HG03571 (cell line): ENCODE results near the gene FABP7.
"Not testable (repeated sequence)": the region's sequence is repeated elsewhere in the genome, so short reads cannot be mapped to it uniquely, and the experiment has no call there.

ENCODE experiments used
- ATAC-seq: cut with Tn5 transposase; IDR thresholded peaks from one replicate; pipeline ENCODE4 v1.9.1; 2021; ENCODE audit not compliant: unreplicated experiment

Gene FABP7

GRCh38 chr6:122779667-122780066 is at the start of gene FABP7:
Gene FABP7 (plus strand): TSS chr6:122779716. CDS start chr6:122779795, 79 bp downstream.
- ATAC-seq: no peak

DNA sequence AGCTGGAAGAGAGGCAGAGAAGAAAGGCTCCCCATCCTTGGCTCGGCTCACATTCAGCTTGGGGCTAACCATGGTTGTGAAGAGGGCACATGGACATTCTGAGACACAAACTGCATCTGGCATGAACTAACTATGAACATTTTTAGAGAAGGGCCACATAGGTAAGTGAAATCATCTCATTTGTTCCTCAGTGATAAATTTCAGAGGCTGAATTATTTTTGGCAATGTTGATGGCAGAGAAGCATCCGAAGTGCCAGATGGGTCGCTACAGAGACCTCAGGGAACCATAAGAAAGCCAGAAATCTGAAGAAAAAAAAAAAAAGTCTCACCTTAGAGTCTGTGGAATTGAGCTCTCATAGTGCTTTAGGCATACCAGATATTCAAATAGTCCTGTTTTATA is 49.2 kb upstream of the FABP7 start:
- ATAC-seq: no peak

- no peak for ATAC-seq
These were observed 48.6 kb upstream of the FABP7 start for GRCh38 chr6:122730775-122731386.

- ATAC-seq: no peak
These were observed 46.3 kb upstream of the FABP7 start for GRCh38 chr6:122733259-122733658.

GRCh38 chr6:122734529-122735395 is 44.8 kb upstream of the FABP7 start:
- no peak for ATAC-seq

DNA sequence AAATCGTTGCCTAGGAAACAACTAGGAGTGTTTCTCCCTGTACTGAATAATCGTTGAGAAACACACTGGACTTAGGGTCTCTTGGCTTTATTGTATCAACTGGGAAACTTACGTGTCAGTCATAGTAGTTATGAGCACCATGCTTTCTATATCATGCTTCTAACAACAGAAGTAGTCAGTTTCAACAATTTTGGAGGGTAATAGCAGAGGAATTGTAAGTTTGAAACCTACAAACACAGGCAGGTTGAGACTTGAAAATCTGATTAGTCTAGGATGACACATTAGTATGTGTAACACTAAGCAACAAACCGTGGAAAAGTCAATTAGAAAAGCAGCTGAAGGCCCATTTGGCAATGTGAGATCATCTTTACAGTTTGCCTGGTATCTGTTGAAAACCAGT is 43.9 kb upstream of the FABP7 start:
- no peak for ATAC-seq

DNA sequence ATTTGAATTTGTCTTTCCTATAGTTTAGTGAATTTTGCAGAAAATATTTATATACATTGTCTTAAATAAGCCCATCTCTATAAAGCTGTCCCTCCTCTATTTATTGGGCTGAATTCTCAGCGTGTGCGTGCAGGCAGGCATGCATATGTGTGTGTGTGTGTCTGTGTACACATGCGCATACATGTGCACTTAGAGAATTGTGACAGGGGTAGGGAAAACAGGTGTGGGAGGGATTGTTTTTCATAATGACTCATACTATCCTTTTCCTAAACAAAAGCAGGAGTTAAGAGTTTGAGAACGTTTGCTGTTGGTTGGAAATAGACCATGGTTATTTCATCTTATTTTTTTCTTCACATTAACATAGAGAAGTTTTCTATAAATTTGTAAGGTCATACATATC is 43.4 kb upstream of the FABP7 start:
- ATAC-seq: no peak

- ATAC-seq: no peak
These were observed 42.9 kb upstream of the FABP7 start for GRCh38 chr6:122736616-122737015.

DNA sequence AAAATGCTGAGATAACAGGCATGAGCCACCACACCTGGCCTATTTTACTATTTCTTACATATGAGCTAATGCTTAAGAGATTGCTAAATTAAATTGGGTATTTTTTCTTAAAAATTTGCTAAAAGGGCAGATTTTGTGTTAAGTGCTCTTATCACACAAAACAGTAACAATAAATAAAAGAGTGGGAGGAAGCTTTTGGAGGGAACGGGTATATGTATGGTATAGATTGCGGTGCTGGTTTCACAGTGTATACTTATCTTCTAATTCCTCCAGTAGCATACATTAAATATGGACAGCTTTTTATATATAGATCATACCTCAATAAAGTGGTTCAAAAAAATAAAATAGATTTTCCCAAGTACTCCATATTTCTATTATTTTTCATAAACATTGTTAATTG is 39.4 kb upstream of the FABP7 start:
- ATAC-seq: no peak

DNA sequence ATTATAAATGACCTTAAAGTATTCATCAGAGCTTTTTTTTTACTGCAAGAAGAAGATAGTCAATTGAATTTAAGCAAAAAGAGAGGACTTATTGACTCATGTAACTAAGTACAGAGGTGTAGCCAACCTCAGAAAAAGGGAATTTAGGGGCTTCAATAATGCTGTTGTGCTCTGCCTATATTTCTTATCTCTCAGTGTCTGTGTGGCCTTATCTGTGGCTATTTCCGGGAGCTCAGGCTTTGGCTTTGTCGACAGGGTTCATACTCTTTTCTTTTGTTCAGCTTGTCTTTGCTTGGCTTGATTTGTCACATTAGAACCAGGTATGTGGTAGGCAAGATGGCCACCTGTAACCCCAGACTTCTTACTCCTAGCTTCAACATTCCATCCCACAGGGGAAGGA is 38.6 kb upstream of the FABP7 start:
- no peak for ATAC-seq

DNA sequence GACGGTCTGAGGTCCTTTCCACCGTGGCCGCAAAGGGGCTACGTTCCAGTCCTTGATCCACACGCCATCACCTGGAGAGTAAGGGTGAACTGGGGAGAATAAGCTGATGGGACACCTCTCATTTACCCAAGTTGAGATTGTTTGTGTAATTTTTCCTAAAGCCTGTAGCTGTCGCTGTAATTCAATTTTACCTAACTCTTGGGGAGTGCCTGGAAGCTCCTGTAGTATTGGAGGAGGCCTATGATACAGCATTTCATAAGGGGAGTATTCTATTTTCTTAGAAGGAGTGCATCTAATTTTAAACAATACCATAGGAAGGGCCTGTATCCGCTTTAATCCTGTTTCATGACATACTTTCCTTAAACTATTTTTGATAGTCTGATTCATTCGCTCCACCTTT is 35.3 kb upstream of the FABP7 start:
- not testable (repeated sequence) for ATAC-seq

- not testable (repeated sequence) for ATAC-seq
These were observed 34.7 kb upstream of the FABP7 start for GRCh38 chr6:122744856-122745255.

DNA sequence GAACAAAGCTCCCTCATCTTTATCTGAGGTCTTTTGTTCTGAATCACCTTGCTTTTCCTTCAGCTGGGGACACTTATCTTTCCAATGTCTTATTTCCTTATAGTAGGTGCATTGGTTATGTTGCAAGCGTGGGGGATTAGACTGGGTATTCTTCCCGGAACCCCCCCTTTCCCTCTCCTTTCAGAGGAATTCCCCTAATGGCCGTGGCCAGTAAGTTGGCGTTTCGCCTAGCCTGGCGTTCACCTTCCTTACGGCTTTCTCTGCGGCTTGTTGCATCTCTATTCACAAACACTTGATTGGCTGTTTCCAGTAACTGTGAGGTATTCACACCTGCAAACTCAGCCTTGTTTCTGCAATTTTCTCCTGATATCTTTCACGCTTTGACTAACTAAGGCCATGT is 32.8 kb upstream of the FABP7 start:
- ATAC-seq: no peak

DNA sequence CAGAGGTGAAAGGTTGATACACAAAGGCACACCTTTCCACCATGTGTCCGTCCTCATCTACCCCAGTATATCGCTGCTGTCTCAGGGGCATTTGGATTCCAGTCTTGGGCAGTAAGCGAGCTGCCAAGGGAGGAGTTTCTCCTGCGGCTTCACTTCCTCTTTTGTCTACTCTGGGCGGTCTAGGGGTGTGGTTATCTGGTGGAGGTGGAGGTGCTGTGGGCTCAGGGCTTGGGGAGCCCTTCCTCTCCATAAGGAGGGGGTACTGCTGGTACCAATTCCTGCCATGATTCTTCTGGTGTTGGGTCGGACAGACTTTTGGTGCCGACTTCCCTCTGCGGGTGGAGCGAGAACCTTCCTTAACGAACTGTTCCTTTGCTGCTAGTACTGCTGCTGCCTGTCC is 31.9 kb upstream of the FABP7 start:
- ATAC-seq: no peak

DNA sequence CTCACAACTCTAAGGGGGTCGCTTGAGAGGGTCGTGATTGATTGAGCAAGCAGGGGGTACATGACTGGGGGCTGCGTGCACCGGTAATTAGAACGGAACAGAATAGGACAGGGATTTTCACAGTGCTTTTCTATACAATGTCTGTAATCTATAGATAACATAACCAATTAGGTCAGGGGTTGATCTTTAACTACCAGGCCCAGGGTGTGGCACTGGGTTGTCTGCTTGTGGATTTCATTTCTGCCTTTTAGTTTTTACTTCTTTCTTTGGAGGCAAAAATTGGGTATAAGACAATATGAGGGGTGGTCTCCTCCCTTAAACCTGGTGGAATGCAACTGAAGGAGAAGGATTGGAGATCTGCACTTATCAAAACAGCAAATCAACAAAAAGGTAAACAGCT is 30.6 kb upstream of the FABP7 start:
- ATAC-seq: not testable (repeated sequence)

- no peak for ATAC-seq
These were observed 30.0 kb upstream of the FABP7 start for GRCh38 chr6:122749451-122750050.

GRCh38 chr6:122751326-122751725 is 28.2 kb upstream of the FABP7 start:
- peak; percentile 76 for ATAC-seq

DNA sequence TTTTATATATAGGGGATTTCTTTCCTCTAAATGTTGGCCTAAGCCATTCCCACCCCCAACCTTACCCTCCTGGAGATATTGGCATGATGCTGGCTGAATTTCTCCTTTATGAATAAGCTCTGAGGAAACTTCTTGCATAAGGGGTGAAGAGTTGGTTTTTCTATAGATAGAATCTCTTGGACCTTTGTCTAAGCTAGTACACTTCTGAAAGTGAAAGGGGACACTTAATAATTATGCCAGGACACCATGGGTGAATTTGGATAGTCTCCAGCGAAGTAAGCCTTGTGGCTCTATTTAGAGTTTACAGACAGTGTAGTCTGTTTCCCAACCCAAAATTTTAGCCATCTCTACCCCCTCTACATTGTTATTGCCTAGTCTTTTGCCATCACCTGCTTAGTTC is 27.1 kb upstream of the FABP7 start:
- ATAC-seq: no peak

- no peak for ATAC-seq
These were observed 26.4 kb upstream of the FABP7 start for GRCh38 chr6:122753000-122753687.

DNA sequence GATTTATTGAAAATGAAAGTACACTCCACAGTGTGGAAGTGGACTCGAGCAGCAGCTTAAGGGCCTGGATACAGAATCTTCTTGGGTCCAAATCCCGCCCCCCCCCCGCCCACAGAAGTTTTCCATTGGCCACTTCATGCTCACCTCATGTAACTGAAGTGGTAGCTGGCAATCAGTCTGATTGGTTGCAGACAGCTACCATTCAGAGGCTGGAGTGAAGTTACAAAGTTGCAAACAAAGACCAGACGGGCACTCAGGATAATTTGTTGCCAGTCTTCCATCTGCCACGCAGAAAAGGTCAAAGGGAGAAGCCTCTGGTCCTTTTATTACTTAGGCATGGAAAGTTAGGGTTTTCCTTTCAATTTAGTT is 25.8 kb upstream of the FABP7 start:
- ATAC-seq: no peak

- no peak for ATAC-seq
These were observed 25.3 kb upstream of the FABP7 start for GRCh38 chr6:122754191-122754731.
